ENCODE results near the gene AMMECR1L. TPM values are rescaled to one million over a fixed set of nuclear protein-coding genes. Genes with fewer than 3 reads are reported as not detected.
"Not testable (repeated sequence)": the region's sequence is repeated elsewhere in the genome, so short reads cannot be mapped to it uniquely, and the experiment has no call there.

The AMMECR1L gene
- total RNA-seq, 1 donor from 2014 or later = 29.7 TPM

- Histone ChIP-seq H3K4me3 (ENCODE audit: low read depth, low read length) (no peak overlapping the region), H3K27me3 (ENCODE audit: control insufficient read depth, insufficient read depth, low read length) (no peaks in the 10 kb centered on the region), H3K36me3 (ENCODE audit: control insufficient read depth, insufficient read depth, low read length) (no peaks in the 10 kb centered on the region)
- no peak for DNase-seq (ENCODE audit: low read depth)
- no peak for TF ChIP-seq CTCF (IDR thresholded peaks at IDR 0.05; ENCODE audit: insufficient read depth, low read length, poor library complexity, severe bottlenecking)
These were observed 15.7 kb upstream of the AMMECR1L start for GRCh38 chr2:127901339-127902056.

GRCh38 chr2:127897531-127898211 lies 11.9 kb upstream of the AMMECR1L start:
- H3K27me3 ChIP-seq (ENCODE audit: control insufficient read depth, insufficient read depth, low read length) = no peaks in the 10 kb centered on the region
- H3K36me3 ChIP-seq (ENCODE audit: control insufficient read depth, insufficient read depth, low read length) = no peaks in the 10 kb centered on the region
- DNase-seq (ENCODE audit: low read depth) = no peak
- TF ChIP-seq CTCF (IDR thresholded peaks at IDR 0.05; ENCODE audit: insufficient read depth, low read length, poor library complexity, severe bottlenecking) = no peak
- H3K4me3 ChIP-seq (ENCODE audit: low read depth, low read length) = no peak overlapping the region

DNA sequence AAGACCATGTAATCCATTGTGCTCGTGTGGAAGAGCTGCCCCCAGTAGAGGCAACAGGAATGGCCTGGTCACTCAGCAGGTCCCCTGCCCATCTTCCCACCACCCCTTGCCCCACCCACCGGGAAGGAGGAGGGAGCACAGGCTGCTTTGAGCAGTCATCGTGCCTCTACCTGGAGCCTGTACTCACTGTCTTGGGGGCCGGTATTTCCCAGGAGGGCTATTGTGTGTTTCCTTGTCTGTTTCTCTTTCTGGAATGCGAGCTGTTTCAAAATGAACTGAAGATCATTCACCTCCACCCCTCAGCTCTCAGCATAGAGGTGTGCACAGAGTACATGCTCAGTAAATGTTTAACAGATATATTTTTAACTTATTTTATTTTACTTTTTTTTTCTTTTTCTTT lies 7.7 kb upstream of the AMMECR1L start:
- H3K36me3 ChIP-seq (ENCODE audit: control insufficient read depth, insufficient read depth, low read length) = no peaks in the 10 kb centered on the region
- TF ChIP-seq CTCF (IDR thresholded peaks at IDR 0.05; ENCODE audit: insufficient read depth, low read length, poor library complexity, severe bottlenecking) = no peak
- no peak overlapping the region for H3K4me3 ChIP-seq (ENCODE audit: low read depth, low read length)
- no peaks in the 10 kb centered on the region for H3K27me3 ChIP-seq (ENCODE audit: control insufficient read depth, insufficient read depth, low read length)
- DNase-seq (ENCODE audit: low read depth) = no peak

- no peak overlapping the region for H3K4me3 ChIP-seq (ENCODE audit: low read depth, low read length)
- DNase-seq (ENCODE audit: low read depth) = no peak
- H3K36me3 ChIP-seq (ENCODE audit: control insufficient read depth, insufficient read depth, low read length) = no peaks in the 10 kb centered on the region
- no peaks in the 10 kb centered on the region for H3K27me3 ChIP-seq (ENCODE audit: control insufficient read depth, insufficient read depth, low read length)
- TF ChIP-seq CTCF (IDR thresholded peaks at IDR 0.05; ENCODE audit: insufficient read depth, low read length, poor library complexity, severe bottlenecking) = no peak
These were observed 7.3 kb upstream of the AMMECR1L start for GRCh38 chr2:127893033-127893432.

GRCh38 chr2:127891811-127892210 lies 6.1 kb upstream of the AMMECR1L start:
- Histone ChIP-seq H3K36me3 (ENCODE audit: control insufficient read depth, insufficient read depth, low read length) (no peaks in the 10 kb centered on the region), H3K4me3 (ENCODE audit: low read depth, low read length) (no peak overlapping the region), H3K27me3 (ENCODE audit: control insufficient read depth, insufficient read depth, low read length) (no peaks in the 10 kb centered on the region)
- no peak for DNase-seq (ENCODE audit: low read depth)
- TF ChIP-seq CTCF (IDR thresholded peaks at IDR 0.05; ENCODE audit: insufficient read depth, low read length, poor library complexity, severe bottlenecking) = no peak

DNA sequence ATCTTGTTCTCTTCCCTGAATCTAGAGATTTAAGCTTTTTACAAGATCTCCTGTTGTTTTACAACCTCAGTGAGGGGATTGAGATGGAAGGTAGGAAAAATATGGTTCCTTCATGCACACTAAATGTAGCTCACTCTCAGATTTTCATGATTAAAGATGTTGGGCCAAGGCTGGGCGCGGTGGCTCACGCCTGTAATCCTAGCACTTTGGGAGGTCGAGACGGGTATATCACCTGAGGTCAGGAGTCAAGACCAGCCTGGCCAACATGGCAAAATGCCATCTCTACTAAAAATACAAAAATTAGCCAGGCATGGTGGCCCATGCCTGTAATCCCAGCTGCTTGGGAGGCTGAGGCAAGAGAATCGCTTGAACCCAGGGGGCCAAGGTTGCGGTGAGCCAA lies 5.0 kb upstream of the AMMECR1L start:
- not testable (repeated sequence) for DNase-seq (ENCODE audit: low read depth); H3K36me3 ChIP-seq (ENCODE audit: control insufficient read depth, insufficient read depth, low read length); H3K4me3 ChIP-seq (ENCODE audit: low read depth, low read length); H3K27me3 ChIP-seq (ENCODE audit: control insufficient read depth, insufficient read depth, low read length)
